A673 (cell line): ENCODE results near the gene RAG2.

Experiments used
- EZH2 ChIP-seq: fragments of 200-600 bp; sonication (generic); IDR thresholded peaks from 2 replicates; pipeline ENCODE4 v1.6.1; 2017; ENCODE audit warnings: borderline replicate concordance, low read depth, mild to moderate bottlenecking, mixed read lengths, antibody characterized with exemption, low read length; ENCODE audit not compliant: poor library complexity, severe bottlenecking
- TF ChIP-seq, protein P1 (sequence below): fragments of 300-800, 200-600 bp; sonication (generic); conservative IDR thresholded peaks from 2 replicates; pipeline ENCODE4 v1.5.1; 2017; ENCODE audit warnings: low read depth, mild to moderate bottlenecking, antibody characterized with exemption, low read length, moderate library complexity, mixed read lengths

DNA sequence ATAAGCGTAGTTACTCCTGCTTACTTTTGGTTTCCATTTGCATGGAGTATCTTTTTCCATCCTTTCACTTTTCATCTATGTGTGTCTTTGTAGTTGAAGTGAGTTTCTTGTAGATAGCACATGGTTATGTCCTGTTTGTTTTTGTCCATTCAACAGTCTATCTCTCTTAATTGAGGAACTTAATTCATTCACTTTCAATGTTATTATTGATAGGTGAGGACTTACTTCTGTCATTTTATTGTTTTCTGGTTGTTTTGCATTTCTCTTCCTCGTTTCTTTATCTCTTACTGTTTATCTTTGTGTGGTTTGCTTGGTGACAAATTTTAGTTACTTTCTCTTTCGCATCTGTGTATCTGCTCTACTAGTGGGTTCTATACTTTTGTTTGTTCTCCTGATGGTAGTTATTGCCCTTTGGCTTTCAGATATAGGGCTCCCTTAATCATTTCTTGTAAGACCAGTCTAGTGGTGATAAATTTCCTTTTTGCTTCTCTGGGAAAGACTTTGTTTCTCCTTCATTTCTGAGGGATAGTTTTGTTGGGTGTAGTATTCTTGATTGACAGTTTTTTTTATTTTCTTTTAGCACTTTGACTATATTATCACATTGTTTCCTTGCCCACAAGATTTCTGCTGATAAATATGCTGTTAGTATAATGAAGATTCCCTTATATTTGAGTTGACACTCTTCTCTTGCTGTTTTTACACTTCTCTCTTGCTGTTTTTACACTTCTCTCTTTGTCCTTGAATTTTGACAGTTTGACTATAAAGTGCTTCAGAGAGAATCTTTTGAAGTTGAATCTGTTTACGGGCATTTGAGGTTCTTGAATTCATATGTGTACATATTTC lies 39.2 kb downstream of the RAG2 start:
- TF ChIP-seq EZH2 = no peak
- TF ChIP-seq, protein P1, sequence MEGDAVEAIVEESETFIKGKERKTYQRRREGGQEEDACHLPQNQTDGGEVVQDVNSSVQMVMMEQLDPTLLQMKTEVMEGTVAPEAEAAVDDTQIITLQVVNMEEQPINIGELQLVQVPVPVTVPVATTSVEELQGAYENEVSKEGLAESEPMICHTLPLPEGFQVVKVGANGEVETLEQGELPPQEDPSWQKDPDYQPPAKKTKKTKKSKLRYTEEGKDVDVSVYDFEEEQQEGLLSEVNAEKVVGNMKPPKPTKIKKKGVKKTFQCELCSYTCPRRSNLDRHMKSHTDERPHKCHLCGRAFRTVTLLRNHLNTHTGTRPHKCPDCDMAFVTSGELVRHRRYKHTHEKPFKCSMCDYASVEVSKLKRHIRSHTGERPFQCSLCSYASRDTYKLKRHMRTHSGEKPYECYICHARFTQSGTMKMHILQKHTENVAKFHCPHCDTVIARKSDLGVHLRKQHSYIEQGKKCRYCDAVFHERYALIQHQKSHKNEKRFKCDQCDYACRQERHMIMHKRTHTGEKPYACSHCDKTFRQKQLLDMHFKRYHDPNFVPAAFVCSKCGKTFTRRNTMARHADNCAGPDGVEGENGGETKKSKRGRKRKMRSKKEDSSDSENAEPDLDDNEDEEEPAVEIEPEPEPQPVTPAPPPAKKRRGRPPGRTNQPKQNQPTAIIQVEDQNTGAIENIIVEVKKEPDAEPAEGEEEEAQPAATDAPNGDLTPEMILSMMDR = no peak
